Colonic mucosa (tissue), 4 donors: ENCODE data around the gene ZNF266. TPM values are rescaled to one million over a fixed set of nuclear protein-coding genes. Genes with fewer than 3 reads are reported as not detected.

Experiments used
- DNase-seq: peaks from one replicate; pipeline ENCODE4 v3.0.0-alpha.2; 2020
- H3K27ac ChIP-seq: fragments of 200-600 bp; one replicate; pipeline ENCODE4 v1.8.0; 2021
- H3K27me3 ChIP-seq: fragments of 200-600 bp; one replicate; pipeline ENCODE4 v1.8.0; 2021
- H3K36me3 ChIP-seq: fragments of 200-600 bp; one replicate; pipeline ENCODE4 v1.8.0; 2021
- H3K4me1 ChIP-seq: fragments of 200-600 bp; one replicate; pipeline ENCODE4 v1.8.0; 2021; ENCODE audit warnings: mild to moderate bottlenecking
- H3K4me3 ChIP-seq: fragments of 200-600 bp; one replicate; pipeline ENCODE4 v1.8.0; 2021
- H3K9ac ChIP-seq, 2 donors: one replicate each; pipeline ENCODE4 v1.7.0; 2013; ENCODE audit warnings: control low read depth in 2 of 2, low read depth in 2 of 2, low read length in 2 of 2
- H3K9me3 ChIP-seq: fragments of 200-600 bp; one replicate; pipeline ENCODE4 v1.8.0; 2021
- intact Hi-C: fragments of 100-400 bp; cut with DNase I; formaldehyde crosslinking; loops from one replicate; pipeline ENCODE4 v1.14.1; 2022
- total RNA-seq, 2 donors: library from RNA; stranded (reverse); fragmentation: NEBNext Ultra II Directional in 1 of 2; extraction: Animal tissue kit (Norgen Biotek cat#: 25700) in 1 of 2; gene quantifications; one replicate each; pipeline ENCODE4 v1.2.1, GENCODE V29; 2021
- TF ChIP-seq, protein P1 (sequence below): fragments of 200-600 bp; IDR thresholded peaks from one replicate; pipeline ENCODE4 v1.8.0; 2022; ENCODE audit warnings: antibody characterized with exemption, mild to moderate bottlenecking
- donor health status: healthy.
- donor health status: DM: no; HTN: no; CAD: no.
- donor health status: DM: no; HTN: no; CAD: no.

The ZNF266 gene
- total RNA-seq, 2 donors from 2014 or later = 12.5 to 17.1 TPM

DNA sequence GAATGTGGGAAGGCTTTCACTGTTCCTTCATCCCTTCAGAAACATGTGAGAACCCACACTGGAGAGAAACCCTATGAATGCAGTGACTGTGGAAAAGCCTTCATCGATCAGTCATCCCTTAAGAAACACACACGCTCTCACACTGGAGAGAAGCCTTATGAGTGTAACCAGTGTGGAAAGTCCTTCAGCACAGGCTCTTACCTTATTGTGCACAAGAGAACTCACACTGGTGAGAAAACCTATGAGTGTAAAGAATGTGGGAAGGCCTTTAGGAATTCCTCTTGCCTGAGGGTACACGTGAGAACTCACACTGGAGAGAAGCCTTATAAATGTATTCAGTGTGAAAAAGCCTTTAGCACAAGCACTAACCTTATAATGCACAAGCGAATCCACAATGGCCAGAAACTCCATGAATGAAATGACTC, 54.0 kb downstream of the ZNF266 start:
- no peak for DNase-seq
- Histone ChIP-seq H3K9me3 (peaks cover 6% of the 10 kb centered on the region), H3K27me3 (no peaks in the 10 kb centered on the region), H3K36me3 (no peaks in the 10 kb centered on the region), H3K9ac (no peak overlapping the region), H3K4me3 (no peak overlapping the region), H3K4me1 (no peaks in the 10 kb centered on the region), H3K27ac (no peak overlapping the region)
- intact Hi-C loops = no loop called here
- TF ChIP-seq, protein P1, sequence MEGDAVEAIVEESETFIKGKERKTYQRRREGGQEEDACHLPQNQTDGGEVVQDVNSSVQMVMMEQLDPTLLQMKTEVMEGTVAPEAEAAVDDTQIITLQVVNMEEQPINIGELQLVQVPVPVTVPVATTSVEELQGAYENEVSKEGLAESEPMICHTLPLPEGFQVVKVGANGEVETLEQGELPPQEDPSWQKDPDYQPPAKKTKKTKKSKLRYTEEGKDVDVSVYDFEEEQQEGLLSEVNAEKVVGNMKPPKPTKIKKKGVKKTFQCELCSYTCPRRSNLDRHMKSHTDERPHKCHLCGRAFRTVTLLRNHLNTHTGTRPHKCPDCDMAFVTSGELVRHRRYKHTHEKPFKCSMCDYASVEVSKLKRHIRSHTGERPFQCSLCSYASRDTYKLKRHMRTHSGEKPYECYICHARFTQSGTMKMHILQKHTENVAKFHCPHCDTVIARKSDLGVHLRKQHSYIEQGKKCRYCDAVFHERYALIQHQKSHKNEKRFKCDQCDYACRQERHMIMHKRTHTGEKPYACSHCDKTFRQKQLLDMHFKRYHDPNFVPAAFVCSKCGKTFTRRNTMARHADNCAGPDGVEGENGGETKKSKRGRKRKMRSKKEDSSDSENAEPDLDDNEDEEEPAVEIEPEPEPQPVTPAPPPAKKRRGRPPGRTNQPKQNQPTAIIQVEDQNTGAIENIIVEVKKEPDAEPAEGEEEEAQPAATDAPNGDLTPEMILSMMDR = no peak

DNA sequence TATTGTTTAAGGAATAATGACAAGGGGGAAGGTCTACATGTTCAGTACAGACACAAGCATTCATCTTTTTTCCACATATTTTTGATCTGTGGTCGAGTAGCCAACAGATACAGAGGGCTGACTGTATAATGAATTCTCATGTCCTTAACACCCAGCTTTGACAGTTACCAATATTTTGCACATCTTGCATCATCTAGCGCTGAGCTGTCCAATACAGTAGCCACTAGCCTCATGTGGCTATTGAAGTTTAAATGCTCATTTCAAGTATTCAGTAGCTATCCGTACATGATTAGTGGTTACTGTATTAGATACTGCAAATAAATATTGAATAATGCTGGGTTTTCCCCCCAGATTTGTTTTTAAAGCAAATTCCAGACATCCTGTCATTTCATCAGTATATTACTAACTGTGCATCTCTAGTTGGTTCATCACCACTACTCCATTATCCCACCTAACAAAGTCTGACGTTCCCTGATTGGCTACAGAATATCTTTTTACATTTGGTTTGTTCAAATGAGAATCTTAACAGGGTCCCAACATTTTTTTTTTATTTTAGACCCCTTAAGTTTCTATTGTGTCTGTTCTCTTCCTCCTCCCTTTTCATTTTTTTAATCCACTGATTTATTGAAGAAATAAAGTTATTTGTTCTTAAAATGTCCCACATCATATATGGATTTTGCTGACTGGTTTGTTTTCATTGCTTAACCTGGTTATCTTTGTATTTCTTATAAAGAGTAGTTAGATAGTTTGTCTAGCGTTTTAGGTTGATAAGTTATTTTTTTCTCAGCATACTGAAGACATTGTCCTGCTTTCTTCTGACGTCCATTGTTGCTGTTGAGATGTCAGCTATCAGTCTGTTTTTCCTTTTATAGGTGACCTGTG, 64.4 kb downstream of the ZNF266 start:
- TF ChIP-seq, protein P1 = no peak
- intact Hi-C loops = no loop called here
- H3K27ac ChIP-seq = no peak overlapping the region

DNA sequence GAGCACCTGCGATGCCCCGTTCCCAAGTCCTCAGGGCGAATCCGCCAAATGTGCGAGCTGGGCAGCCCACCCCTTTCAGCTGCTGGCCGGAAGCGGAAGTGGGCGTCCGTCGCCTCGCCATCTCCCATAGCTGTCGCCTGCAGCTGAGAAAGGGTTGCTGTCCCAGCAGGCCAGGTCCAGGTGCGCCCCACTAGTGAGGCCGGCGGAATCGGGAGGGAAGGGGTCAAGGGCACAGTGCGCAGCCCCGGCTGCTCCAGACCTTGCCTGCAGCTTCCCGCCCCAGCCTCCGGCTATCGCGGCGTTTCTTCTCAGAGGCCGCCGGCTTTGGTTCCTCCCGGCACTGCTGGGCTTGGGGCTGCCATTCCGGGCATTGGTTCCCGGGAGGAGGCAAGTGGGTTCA, 72.5 kb downstream of the ZNF266 start, which contains the start of gene ZNF177:
TSS of gene ZNF177 (plus strand) at position 109 of the 400 bp plus-strand sequence. CDS start 15,299 bp downstream, outside the sequence.
- Histone ChIP-seq H3K4me1 (no peaks in the 10 kb centered on the region), H3K27me3 (no peaks in the 10 kb centered on the region), H3K4me3 (no peak within 1 kb of the TSS), H3K9me3 (no peaks in the 10 kb centered on the region), H3K9ac (no peak within 1 kb of the TSS), H3K27ac (no peak within 1 kb of the TSS), H3K36me3 (no peaks in the 10 kb centered on the region)
- TF ChIP-seq, protein P1 = no peak
- no peak for DNase-seq
- intact Hi-C loops = no loop called here

More for the DNA sequence above, 64.4 kb downstream of the ZNF266 start:
- H3K9me3 ChIP-seq = peaks cover 3% of the 10 kb centered on the region
- no peak overlapping the region for H3K9ac ChIP-seq
- DNase-seq = no peak
- H3K4me3 ChIP-seq = no peak overlapping the region
- H3K36me3 ChIP-seq = no peaks in the 10 kb centered on the region
- H3K4me1 ChIP-seq = no peaks in the 10 kb centered on the region
- no peaks in the 10 kb centered on the region for H3K27me3 ChIP-seq

Other genes with a start within 250 kb of the ZNF266 start
- gene OR7D4, start 216.0 kb downstream of the ZNF266 start, total RNA-seq = not detected
- gene OR7E24, start 184.6 kb downstream of the ZNF266 start, total RNA-seq = not detected
- 1 to 10 TPM; 3.1 to 4.1 TPM for gene ZNF699, start 125.7 kb downstream of the ZNF266 start, total RNA-seq
- 1 to 10 TPM; 7.7 to 7.8 TPM for gene ZNF559, start 111.4 kb downstream of the ZNF266 start, total RNA-seq
- 1 to 10 TPM in 1 of 2 donors, under 1 TPM in 1; 0.88 to 1.2 TPM for gene ZNF177, start 72.6 kb downstream of the ZNF266 start, total RNA-seq
- gene ZNF560, start 63.0 kb upstream of the ZNF266 start, total RNA-seq = not detected
- 10 to 100 TPM in 1 of 2 donors, 1 to 10 TPM in 1; 7.5 to 11.5 TPM for gene ZNF426, start 103.1 kb upstream of the ZNF266 start, total RNA-seq
- 10 to 100 TPM; 18.3 to 24.3 TPM for gene ZNF121, start 148.9 kb upstream of the ZNF266 start, total RNA-seq
- gene ZNF561, start 185.7 kb upstream of the ZNF266 start, total RNA-seq = 10 to 100 TPM; 29.7 to 32.2 TPM
- gene ZNF562, start 239.5 kb upstream of the ZNF266 start, total RNA-seq = 10 to 100 TPM; 34.7 to 37.2 TPM